MM.1S (cell line): Measurements from ENCODE around the gene KCNQ1.

Source experiments
- DNase-seq: peaks from one replicate; pipeline ENCODE4 v3.0.0-alpha.2; 2015
- H2AFZ ChIP-seq: fragments of 300-600 bp; sonication (generic); 2 replicates; pipeline ENCODE4 v1.6.0; 2016; ENCODE audit warnings: antibody characterized with exemption, low read length
- H3F3A ChIP-seq: fragments of 300-600 bp; sonication (generic); 2 replicates; pipeline ENCODE4 v1.6.1; 2016; ENCODE audit warnings: mild to moderate bottlenecking, antibody characterized with exemption, low read length, moderate library complexity, mixed read lengths; ENCODE audit not compliant: insufficient read depth
- H3K27ac ChIP-seq: fragments of 300-600 bp; sonication (generic); 2 replicates; pipeline ENCODE4 v1.5.1; 2016; ENCODE audit warnings: mild to moderate bottlenecking, low read length
- H3K27me3 ChIP-seq: fragments of 300-600 bp; sonication (generic); replicated peaks from 2 replicates; pipeline ENCODE4 v1.6.0; 2016; ENCODE audit warnings: low read length; ENCODE audit not compliant: insufficient read depth
- H3K36me3 ChIP-seq: fragments of 300-600 bp; sonication (generic); replicated peaks from 2 replicates; pipeline ENCODE4 v1.6.1; 2016; ENCODE audit warnings: mild to moderate bottlenecking, low read length, mixed read lengths; ENCODE audit not compliant: insufficient read depth
- H3K4me1 ChIP-seq: fragments of 300-600 bp; sonication (generic); 2 replicates; pipeline ENCODE4 v1.6.1; 2016; ENCODE audit warnings: low read length, mixed read lengths
- H3K4me2 ChIP-seq: fragments of 300-600 bp; sonication (generic); 2 replicates; pipeline ENCODE4 v1.6.0; 2016; ENCODE audit warnings: low read depth, low read length
- H3K4me3 ChIP-seq: fragments of 300-600 bp; sonication (generic); 2 replicates; pipeline ENCODE4 v1.5.1; 2016; ENCODE audit warnings: low read length, mixed read lengths
- H3K79me2 ChIP-seq: fragments of 300-600 bp; sonication (generic); 2 replicates; pipeline ENCODE4 v1.6.1; 2016; ENCODE audit warnings: mixed run types, low read length, mixed read lengths
- H3K9ac ChIP-seq: fragments of 300-600 bp; sonication (generic); 2 replicates; pipeline ENCODE4 v1.6.1; 2016; ENCODE audit warnings: low read length, mixed read lengths
- H3K9me2 ChIP-seq: fragments of 300-600 bp; sonication (generic); replicated peaks from 2 replicates; pipeline ENCODE4 v1.6.1; 2016; ENCODE audit warnings: mild to moderate bottlenecking, low read length, mixed read lengths; ENCODE audit not compliant: insufficient read depth
- H3K9me3 ChIP-seq: fragments of 300-600 bp; sonication (generic); replicated peaks from 2 replicates; pipeline ENCODE4 v1.6.1; 2016; ENCODE audit warnings: mild to moderate bottlenecking, low read length, mixed read lengths; ENCODE audit not compliant: insufficient read depth
- H4K20me1 ChIP-seq: fragments of 300-600 bp; sonication (generic); 2 replicates; pipeline ENCODE4 v1.6.1; 2016; ENCODE audit warnings: mild to moderate bottlenecking, low read length, moderate library complexity, mixed read lengths; ENCODE audit not compliant: insufficient read depth
- EZH2 ChIP-seq: fragments of 300-600 bp; sonication (generic); optimal IDR thresholded peaks from 2 replicates; pipeline ENCODE3; 2017; ENCODE audit warnings: low read depth, mild to moderate bottlenecking, antibody characterized with exemption, low read length, mixed read lengths
- EZH2phosphoT487 ChIP-seq: fragments of 300-600 bp; sonication (generic); IDR thresholded peaks from 2 replicates; pipeline ENCODE4 v1.6.1; 2018; ENCODE audit warnings: antibody characterized with exemption, low read length
- TF ChIP-seq, protein P1 (sequence below): fragments of 300-600 bp; sonication (generic); IDR thresholded peaks from 2 replicates; pipeline ENCODE4 v1.5.1; 2016; ENCODE audit warnings: antibody characterized with exemption, low read length, mixed read lengths

Gene KCNQ1

DNA sequence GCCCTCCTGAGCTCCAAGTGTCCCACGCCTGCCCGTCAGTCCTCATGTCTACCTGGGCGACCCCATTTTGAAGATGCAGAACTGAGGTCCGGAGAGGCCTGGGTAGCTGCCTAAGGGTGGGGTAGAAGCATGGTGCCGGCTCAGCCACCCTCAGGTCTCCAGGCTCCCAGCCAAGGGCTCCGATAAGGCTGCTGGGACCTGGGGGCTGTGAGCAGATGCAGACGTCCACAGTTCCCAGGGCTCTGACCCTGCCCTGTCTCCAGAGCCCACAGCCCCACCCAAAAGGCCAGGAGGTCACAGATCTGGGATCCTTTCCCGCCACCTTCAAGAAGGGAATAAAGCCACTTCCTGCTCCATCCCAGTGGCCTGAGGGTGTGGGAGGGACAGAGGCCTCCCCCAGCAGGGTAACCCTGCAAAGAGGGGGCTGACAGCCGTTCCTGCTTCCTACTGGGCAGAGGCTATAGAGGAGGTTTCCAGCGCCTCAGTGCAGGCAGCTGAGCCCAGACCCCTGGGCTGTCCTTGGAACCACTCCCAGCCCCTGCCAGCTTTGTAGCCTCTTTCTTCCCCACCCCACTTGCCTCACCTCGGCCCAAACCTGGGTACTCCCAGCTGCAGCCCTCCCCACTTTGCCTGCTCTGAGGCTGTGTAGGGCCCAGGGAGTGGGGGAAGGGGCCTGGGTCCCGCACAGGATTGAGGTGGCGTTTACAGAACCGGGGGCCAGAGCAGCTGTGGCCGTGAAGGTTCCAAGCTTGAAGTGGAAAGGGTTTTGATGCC, 355.3 kb downstream of the KCNQ1 start:
- Histone ChIP-seq H3F3A (no peaks in the 10 kb centered on the region), H4K20me1 (no peaks in the 10 kb centered on the region), H3K79me2 (no peaks in the 10 kb centered on the region), H3K4me1 (no peaks in the 10 kb centered on the region), H3K36me3 (no peaks in the 10 kb centered on the region), H3K9me3 (no peaks in the 10 kb centered on the region), H3K4me3 (no peak overlapping the region), H3K9me2 (no peaks in the 10 kb centered on the region), H3K27me3 (no peaks in the 10 kb centered on the region), H3K27ac (no peak overlapping the region), H3K9ac (no peak overlapping the region), H2AFZ (no peak overlapping the region), H3K4me2 (no peak overlapping the region)
- DNase-seq = no peak
- no peak for TF ChIP-seq EZH2
- no peak for TF ChIP-seq EZH2phosphoT487
- TF ChIP-seq, protein P1, sequence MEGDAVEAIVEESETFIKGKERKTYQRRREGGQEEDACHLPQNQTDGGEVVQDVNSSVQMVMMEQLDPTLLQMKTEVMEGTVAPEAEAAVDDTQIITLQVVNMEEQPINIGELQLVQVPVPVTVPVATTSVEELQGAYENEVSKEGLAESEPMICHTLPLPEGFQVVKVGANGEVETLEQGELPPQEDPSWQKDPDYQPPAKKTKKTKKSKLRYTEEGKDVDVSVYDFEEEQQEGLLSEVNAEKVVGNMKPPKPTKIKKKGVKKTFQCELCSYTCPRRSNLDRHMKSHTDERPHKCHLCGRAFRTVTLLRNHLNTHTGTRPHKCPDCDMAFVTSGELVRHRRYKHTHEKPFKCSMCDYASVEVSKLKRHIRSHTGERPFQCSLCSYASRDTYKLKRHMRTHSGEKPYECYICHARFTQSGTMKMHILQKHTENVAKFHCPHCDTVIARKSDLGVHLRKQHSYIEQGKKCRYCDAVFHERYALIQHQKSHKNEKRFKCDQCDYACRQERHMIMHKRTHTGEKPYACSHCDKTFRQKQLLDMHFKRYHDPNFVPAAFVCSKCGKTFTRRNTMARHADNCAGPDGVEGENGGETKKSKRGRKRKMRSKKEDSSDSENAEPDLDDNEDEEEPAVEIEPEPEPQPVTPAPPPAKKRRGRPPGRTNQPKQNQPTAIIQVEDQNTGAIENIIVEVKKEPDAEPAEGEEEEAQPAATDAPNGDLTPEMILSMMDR = no peak

DNA sequence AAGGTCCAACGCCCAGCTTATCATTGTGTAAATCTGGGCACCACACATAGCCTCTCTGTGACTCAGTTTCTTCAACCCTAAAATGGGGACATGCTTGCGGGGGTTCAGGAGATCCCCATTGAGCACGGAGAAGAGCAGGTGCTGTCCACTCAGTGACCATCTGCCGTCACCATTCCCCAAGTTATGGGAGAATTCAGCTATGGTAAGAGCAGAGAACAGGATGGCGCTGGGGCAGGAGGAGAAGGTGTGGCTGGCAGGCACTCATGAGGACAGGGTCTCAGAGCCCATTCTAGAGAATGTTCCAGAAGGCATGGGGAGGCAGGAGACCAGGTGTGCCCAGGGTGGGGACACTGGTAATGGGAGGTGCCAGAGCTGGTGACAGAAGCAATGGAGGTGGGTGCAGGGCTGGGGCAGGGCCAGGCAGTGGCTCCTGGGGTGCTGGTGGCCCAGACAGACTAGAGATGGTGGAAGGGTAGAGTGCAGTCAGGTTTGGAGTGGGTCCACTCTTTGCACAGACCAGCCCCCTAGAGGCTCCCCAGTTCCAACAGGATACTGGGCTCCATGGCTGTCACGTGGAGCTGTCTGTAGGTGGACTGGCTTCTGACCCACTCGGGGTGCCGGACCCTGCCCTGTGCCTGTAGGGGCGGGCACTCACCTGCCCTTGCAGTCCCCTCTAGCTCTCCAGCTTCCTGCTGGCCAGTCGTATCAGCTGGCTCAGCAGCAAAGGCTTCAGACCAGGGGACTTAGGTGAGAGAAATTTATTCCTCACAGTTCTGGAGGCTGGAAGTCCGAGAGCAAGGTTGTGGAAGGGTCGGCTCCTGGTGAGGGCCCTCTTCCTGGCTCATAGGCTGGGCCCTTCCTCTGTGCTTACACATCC, 356.1 kb downstream of the KCNQ1 start:
- no peak for DNase-seq
- TF ChIP-seq EZH2phosphoT487 (no peak), EZH2 (no peak)
- TF ChIP-seq, protein P1 = no peak
- H3K4me1 ChIP-seq = no peaks in the 10 kb centered on the region
- H3F3A ChIP-seq = no peaks in the 10 kb centered on the region
- H3K27me3 ChIP-seq = no peaks in the 10 kb centered on the region
- no peak overlapping the region for H3K4me2 ChIP-seq
- H3K27ac ChIP-seq = no peak overlapping the region
- H3K36me3 ChIP-seq = no peaks in the 10 kb centered on the region
- H3K9me3 ChIP-seq = no peaks in the 10 kb centered on the region
- H4K20me1 ChIP-seq = no peaks in the 10 kb centered on the region
- H3K4me3 ChIP-seq = no peak overlapping the region
- H3K9me2 ChIP-seq = no peaks in the 10 kb centered on the region
- H3K9ac ChIP-seq = no peak overlapping the region
- H3K79me2 ChIP-seq = no peaks in the 10 kb centered on the region
- no peak overlapping the region for H2AFZ ChIP-seq

DNA sequence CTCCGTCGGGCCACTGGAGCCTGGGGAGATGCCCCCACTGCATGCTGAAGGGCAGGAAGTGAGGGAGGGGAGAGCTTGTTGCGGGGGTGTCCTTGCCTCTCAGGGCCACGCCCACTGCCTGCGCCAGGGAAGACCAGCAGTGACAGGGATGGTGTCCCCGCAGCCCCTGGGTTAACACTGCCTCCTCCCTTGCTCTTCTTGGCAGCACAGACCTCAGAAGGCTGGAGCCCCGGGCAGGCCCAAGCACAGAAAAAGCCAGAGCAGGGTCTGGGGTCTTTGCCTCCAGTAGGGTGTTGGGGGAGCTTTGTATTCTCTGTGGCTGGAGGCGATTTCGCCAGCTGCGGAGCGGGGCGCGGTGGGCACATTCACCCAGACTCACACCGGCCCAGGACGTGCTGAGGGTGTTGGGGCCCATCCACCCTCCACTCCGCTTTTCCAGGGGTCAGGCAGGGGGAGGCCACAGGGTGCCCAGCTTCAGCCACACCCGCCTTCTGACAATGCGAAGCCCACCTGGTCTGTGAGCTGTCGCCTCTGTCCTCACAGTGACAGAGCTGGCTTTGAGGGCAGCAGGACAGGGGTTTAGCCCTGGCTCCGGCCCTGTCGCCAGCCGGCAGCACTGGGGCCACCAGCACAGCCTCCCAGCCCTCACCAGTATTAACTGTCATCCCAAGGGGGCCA, 357.0 kb downstream of the KCNQ1 start:
- no peaks in the 10 kb centered on the region for H3K79me2 ChIP-seq
- DNase-seq = no peak
- TF ChIP-seq EZH2phosphoT487 (no peak), EZH2 (no peak)
- TF ChIP-seq, protein P1 = no peak
- H3K4me1 ChIP-seq = no peaks in the 10 kb centered on the region
- no peak overlapping the region for H3K9ac ChIP-seq
- H3K36me3 ChIP-seq = no peaks in the 10 kb centered on the region
- H2AFZ ChIP-seq = no peak overlapping the region
- H3F3A ChIP-seq = no peaks in the 10 kb centered on the region
- no peak overlapping the region for H3K4me2 ChIP-seq
- H3K9me2 ChIP-seq = no peaks in the 10 kb centered on the region
- H3K27ac ChIP-seq = no peak overlapping the region
- H3K4me3 ChIP-seq = no peak overlapping the region
- H4K20me1 ChIP-seq = no peaks in the 10 kb centered on the region
- no peaks in the 10 kb centered on the region for H3K9me3 ChIP-seq
- no peaks in the 10 kb centered on the region for H3K27me3 ChIP-seq
